PC-3 (cell line): ENCODE results near the gene USP48. TPM values are rescaled to one million over a fixed set of nuclear protein-coding genes. Genes with fewer than 3 reads are reported as not detected.

Experiments used
- ATAC-seq: fragments of 200-7000 bp; cut with Tn5 transposase; 2 replicates; pipeline ENCODE4 v1.9.1; 2020; ENCODE audit warnings: mild to moderate bottlenecking, moderate library complexity
- BruUV-seq: library from RNA; stranded (reverse); fragments of 400-500 nt; replicated peaks from 2 replicates; lab custom pipeline; 2021; lab: Mats Ljungman, UMichigan
- CTCF ChIA-PET: fragments of 300-600 bp; sonication (Branson Sonifier 250); formaldehyde crosslinking; loops from one replicate; lab custom pipeline; 2022; ENCODE audit warnings: antibody characterized with exemption; lab: Charles Lee
- POLR2A ChIA-PET: fragments of 300-600 bp; sonication (Branson Sonifier 250); formaldehyde crosslinking; loops from one replicate; lab custom pipeline; 2022; ENCODE audit warnings: antibody characterized with exemption; ENCODE audit not compliant: unreplicated experiment; lab: Charles Lee
- DNase-seq: peaks from one replicate; pipeline ENCODE4 v3.0.0-alpha.2; 2015
- H2AFZ ChIP-seq: fragments of 300-600 bp; sonication (generic); 2 replicates; pipeline ENCODE4 v1.6.0; 2016; ENCODE audit warnings: antibody characterized with exemption, low read length
- H3F3A ChIP-seq: fragments of 300-600 bp; sonication (generic); one replicate; pipeline ENCODE4 v1.6.0; 2017; ENCODE audit warnings: antibody characterized with exemption, low read length, control low read depth, mild to moderate bottlenecking; ENCODE audit not compliant: unreplicated experiment
- H3K27ac ChIP-seq: fragments of 300-600 bp; sonication (generic); 2 replicates; pipeline ENCODE4 v1.5.1; 2016; ENCODE audit warnings: mild to moderate bottlenecking, low read length
- H3K27me3 ChIP-seq: fragments of 300-600 bp; sonication (generic); 2 replicates; pipeline ENCODE4 v1.6.1; 2016; ENCODE audit warnings: low read length, mixed read lengths
- H3K36me3 ChIP-seq: fragments of 300-600 bp; sonication (generic); 2 replicates; pipeline ENCODE4 v1.6.1; 2016; ENCODE audit warnings: low read depth, mixed run types, low read length, mixed read lengths
- H3K4me1 ChIP-seq: fragments of 300-600 bp; sonication (generic); 2 replicates; pipeline ENCODE4 v1.5.1; 2016; ENCODE audit warnings: low read length; ENCODE audit not compliant: insufficient read depth
- H3K4me2 ChIP-seq: fragments of 300-600 bp; sonication (generic); 2 replicates; pipeline ENCODE4 v1.6.0; 2016; ENCODE audit warnings: low read length
- H3K4me3 ChIP-seq: fragments of 300-600 bp; sonication (generic); 2 replicates; pipeline ENCODE4 v1.5.1; 2016; ENCODE audit warnings: mild to moderate bottlenecking, low read length, mixed read lengths
- H3K79me2 ChIP-seq: fragments of 300-600 bp; sonication (generic); 2 replicates; pipeline ENCODE4 v1.6.1; 2017; ENCODE audit warnings: low read length, mixed read lengths
- H3K9ac ChIP-seq: fragments of 300-600 bp; sonication (generic); 2 replicates; pipeline ENCODE4 v1.6.0; 2016; ENCODE audit warnings: mild to moderate bottlenecking, low read length
- H3K9me2 ChIP-seq: fragments of 300-600 bp; sonication (generic); replicated peaks from 2 replicates; pipeline ENCODE4 v1.6.1; 2016; ENCODE audit warnings: mixed run types, low read length, mixed read lengths
- H3K9me3 ChIP-seq: fragments of 300-600 bp; sonication (generic); 2 replicates; pipeline ENCODE4 v1.6.1; 2016; ENCODE audit warnings: low read length, mixed read lengths
- H4K20me1 ChIP-seq: fragments of 300-600 bp; sonication (generic); 2 replicates; pipeline ENCODE4 v1.6.1; 2016; ENCODE audit warnings: low read length, mixed read lengths
- EZH2 ChIP-seq: fragments of 300-600 bp; sonication (generic); IDR thresholded peaks from one replicate; pipeline ENCODE4 v1.6.1; 2017; ENCODE audit warnings: antibody characterized with exemption, mild to moderate bottlenecking, low read length; ENCODE audit not compliant: unreplicated experiment
- EZH2phosphoT487 ChIP-seq: fragments of 300-600 bp; sonication (generic); IDR thresholded peaks from 2 replicates; pipeline ENCODE4 v1.6.1; 2018; ENCODE audit warnings: mild to moderate bottlenecking, antibody characterized with exemption, low read length, borderline replicate concordance
- intact Hi-C: fragments of 100-400 bp; cut with micrococcal nuclease; formaldehyde crosslinking; loops from 2 replicates; pipeline ENCODE4 v1.9.0; 2023
- total RNA-seq: library from RNA; depleted of rRNA; stranded (reverse); fragments of >200 nt; gene quantifications from 2 replicates; pipeline ENCODE4 v1.2.3, GENCODE V29; 2014
- TF ChIP-seq, protein P1 (sequence below): fragments of 300-600 bp; sonication (generic); conservative IDR thresholded peaks from 2 replicates; pipeline ENCODE4 v1.5.1; 2017; ENCODE audit warnings: antibody characterized with exemption, low read depth, mild to moderate bottlenecking, low read length

Gene USP48
- total RNA-seq, 1 experiment from 2014 or later = 33.3 TPM

DNA sequence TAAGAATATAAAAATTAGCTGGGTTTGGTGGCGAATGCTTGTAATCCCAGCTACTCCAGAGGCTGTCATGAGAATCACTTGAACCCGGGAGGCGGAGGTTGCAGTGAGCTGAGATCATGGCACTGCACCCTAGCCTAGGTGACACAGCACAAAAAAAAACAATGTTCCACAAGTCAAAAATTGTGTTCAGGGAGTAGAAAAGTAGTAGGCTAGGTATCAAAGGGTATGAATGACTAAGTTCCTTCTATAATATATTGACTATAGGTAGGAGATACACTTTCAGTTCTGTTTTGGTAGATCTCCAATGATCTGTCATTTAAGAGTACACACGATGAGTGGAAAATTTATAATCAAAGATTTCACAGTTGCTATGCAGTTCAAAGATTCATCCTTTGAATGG is 16.7 kb downstream of the USP48 start:
- no peaks in the 10 kb centered on the region for H3K27me3 ChIP-seq
- no peak overlapping the region for H3K9ac ChIP-seq
- ChIA-PET CTCF (no interaction called here), POLR2A (no interaction called here)
- H3K9me3 ChIP-seq = no peaks in the 10 kb centered on the region
- H3K79me2 ChIP-seq = peaks cover 92% of the 10 kb centered on the region
- ATAC-seq (no peak), DNase-seq (no peak)
- H3K9me2 ChIP-seq = no peaks in the 10 kb centered on the region
- H3K4me1 ChIP-seq = peaks cover 30% of the 10 kb centered on the region
- H3K4me2 ChIP-seq = no peak overlapping the region
- intact Hi-C loops = no loop called here
- H3F3A ChIP-seq = no peaks in the 10 kb centered on the region
- 0 out of 2 replicates have a peak, but pooled peaks cover 5% of the 10 kb centered on the region for H4K20me1 ChIP-seq
- H3K4me3 ChIP-seq = no peak overlapping the region
- no TSS peak for BruUV-seq
- TF ChIP-seq, protein P1, sequence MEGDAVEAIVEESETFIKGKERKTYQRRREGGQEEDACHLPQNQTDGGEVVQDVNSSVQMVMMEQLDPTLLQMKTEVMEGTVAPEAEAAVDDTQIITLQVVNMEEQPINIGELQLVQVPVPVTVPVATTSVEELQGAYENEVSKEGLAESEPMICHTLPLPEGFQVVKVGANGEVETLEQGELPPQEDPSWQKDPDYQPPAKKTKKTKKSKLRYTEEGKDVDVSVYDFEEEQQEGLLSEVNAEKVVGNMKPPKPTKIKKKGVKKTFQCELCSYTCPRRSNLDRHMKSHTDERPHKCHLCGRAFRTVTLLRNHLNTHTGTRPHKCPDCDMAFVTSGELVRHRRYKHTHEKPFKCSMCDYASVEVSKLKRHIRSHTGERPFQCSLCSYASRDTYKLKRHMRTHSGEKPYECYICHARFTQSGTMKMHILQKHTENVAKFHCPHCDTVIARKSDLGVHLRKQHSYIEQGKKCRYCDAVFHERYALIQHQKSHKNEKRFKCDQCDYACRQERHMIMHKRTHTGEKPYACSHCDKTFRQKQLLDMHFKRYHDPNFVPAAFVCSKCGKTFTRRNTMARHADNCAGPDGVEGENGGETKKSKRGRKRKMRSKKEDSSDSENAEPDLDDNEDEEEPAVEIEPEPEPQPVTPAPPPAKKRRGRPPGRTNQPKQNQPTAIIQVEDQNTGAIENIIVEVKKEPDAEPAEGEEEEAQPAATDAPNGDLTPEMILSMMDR = no peak
- no peaks in the 10 kb centered on the region for H3K36me3 ChIP-seq
- H2AFZ ChIP-seq = no peak overlapping the region
- no peak overlapping the region for H3K27ac ChIP-seq

DNA sequence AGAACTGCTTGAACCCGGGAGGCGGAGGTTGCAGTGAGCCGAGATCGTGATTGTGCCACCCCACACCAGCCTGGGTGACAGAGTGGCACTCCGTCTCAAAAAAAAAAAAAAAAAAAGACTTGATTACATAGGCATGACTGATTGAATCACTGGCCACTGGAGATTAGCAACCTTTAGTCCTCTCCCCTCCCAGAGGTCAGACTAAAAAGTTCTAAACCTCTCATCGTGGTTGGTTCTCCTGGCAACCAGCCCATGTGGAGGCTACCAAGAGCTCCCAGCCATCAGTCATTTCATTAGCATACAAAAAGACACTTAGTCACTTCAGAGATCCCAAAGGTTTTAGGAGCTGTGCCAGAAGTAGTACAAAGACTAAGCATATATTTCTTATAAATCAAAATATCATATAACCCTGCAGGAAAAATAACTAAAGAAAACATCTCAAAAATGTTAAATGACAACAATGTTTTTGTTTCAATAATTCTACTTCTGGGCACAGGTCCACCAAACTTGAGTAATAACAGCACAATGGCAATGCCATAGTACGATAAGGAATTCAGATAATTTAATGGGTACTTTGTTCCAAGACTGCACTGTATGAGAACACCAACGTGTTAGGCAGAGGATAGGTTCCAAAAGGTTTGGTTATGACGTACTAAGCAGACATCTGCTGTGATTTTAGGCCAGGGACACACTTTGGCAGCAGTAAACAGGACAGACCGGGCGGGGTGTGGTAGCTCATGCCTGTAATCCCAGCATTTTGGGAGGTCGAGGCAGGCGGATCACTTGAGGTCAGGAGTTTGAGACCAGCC is 18.1 kb downstream of the USP48 start:
- no peak overlapping the region for H2AFZ ChIP-seq
- ATAC-seq (peak; percentile 90), DNase-seq (peak; percentile 98)
- H3K9me2 ChIP-seq = no peaks in the 10 kb centered on the region
- no peaks in the 10 kb centered on the region for H3K9me3 ChIP-seq
- no peaks in the 10 kb centered on the region for H3K27me3 ChIP-seq
- peaks cover 90% of the 10 kb centered on the region for H3K79me2 ChIP-seq
- no peak overlapping the region for H3K4me3 ChIP-seq
- peak overlapping the region; percentile 7; the same call in 1 of the 2 replicates for H3K9ac ChIP-seq
- no peaks in the 10 kb centered on the region for H3F3A ChIP-seq
- TF ChIP-seq, protein P1 = no peak
- TF ChIP-seq EZH2 (no peak), EZH2phosphoT487 (no peak)
- H3K4me2 ChIP-seq = peak overlapping the region; percentile 25
- intact Hi-C loops = no loop called here
- ChIA-PET CTCF (interaction anchor here (0.9 kb wide), 1 partner anchor 18 kb away, joined by 4 read pairs; the partner anchor contains the start of gene USP48), POLR2A (interaction anchor here (0.6 to 0.7 kb wide), 2 partner anchors 10 to 165 kb away, joined by 3 to 32 read pairs; no protein-coding TSS in a partner anchor)
- no TSS peak for BruUV-seq
- H3K27ac ChIP-seq = peak overlapping the region; percentile 68
- no peaks in the 10 kb centered on the region for H3K36me3 ChIP-seq
- H4K20me1 ChIP-seq = 0 out of 2 replicates have a peak, but pooled peaks cover 5% of the 10 kb centered on the region
- peaks cover 30% of the 10 kb centered on the region for H3K4me1 ChIP-seq
